C4-2B (cell line): Measurements from ENCODE around the gene CENPC.

ENCODE experiments used
- ZFX ChIP-seq: fragments of 450-650 bp; IDR thresholded peaks from 2 replicates; pipeline ENCODE4 v1.6.1; 2017
- TF ChIP-seq, protein P1 (sequence below): fragments of 450-650 bp; conservative IDR thresholded peaks from 2 replicates; pipeline ENCODE4 v1.5.1; 2017; ENCODE audit warnings: mild to moderate bottlenecking

DNA sequence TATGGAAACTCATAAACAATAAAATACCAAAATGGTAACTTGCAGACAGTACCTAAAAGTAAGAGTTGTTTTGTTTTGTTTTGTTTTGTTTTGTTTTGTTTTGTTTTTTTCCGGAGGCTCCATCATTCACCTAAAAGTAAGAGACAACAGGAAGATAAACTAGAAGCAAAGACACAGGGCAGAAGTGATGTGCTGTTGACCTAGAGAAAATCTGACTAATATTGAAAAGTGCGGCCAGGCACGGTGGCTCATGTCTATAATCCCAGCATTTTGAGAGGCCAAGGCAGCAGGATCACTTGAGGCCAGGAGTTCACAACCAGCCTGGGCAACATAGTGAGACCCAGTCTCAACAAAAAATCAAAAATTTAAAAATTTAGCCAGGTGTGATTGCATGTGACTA, 5.6 kb upstream of the CENPC start:
- TF ChIP-seq, protein P1, sequence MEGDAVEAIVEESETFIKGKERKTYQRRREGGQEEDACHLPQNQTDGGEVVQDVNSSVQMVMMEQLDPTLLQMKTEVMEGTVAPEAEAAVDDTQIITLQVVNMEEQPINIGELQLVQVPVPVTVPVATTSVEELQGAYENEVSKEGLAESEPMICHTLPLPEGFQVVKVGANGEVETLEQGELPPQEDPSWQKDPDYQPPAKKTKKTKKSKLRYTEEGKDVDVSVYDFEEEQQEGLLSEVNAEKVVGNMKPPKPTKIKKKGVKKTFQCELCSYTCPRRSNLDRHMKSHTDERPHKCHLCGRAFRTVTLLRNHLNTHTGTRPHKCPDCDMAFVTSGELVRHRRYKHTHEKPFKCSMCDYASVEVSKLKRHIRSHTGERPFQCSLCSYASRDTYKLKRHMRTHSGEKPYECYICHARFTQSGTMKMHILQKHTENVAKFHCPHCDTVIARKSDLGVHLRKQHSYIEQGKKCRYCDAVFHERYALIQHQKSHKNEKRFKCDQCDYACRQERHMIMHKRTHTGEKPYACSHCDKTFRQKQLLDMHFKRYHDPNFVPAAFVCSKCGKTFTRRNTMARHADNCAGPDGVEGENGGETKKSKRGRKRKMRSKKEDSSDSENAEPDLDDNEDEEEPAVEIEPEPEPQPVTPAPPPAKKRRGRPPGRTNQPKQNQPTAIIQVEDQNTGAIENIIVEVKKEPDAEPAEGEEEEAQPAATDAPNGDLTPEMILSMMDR = no peak
- no peak for TF ChIP-seq ZFX
